ENCODE data around the gene PHC1.
A peak's percentile ranks its signal among the peaks of the same experiment; 100 is the strongest.
"Not testable (repeated sequence)": the region's sequence is repeated elsewhere in the genome, so short reads cannot be mapped to it uniquely, and the experiment has no call there.

The PHC1 gene

DNA sequence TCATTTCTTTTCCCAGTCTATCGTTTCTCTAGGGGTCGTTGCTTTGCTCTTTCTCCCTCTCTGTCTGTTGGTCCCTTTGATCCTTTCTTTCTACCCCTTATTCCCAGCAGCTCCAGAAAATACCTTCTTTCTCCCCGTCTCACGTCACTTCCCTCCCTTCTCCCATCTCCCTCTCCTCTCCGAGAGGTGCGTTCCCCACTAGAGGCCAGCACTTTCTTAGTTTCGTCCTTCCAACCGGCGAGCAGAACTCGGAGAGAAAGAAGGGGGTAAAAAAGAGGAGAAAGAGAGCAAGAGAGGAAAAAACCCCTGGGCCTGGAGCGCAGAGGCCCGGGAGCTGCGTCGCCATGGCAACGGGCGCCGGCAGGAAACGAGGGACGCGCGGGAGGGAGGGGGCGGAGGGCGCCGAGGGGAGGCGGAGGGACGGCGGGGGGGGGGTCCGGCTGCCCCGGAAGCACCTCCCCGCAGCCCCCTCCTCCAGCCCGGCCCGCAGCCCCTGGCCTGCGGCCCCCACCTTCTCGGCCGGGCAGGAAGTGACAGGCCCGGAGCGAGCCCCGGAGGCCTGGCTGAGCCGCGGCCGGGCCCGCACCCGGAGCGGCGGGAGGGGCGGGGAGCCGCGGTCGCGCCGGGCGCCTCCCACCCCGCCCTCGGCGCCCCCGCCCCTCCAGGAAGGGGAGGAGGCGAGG, at the start of gene PHC1:
Gene PHC1 (plus strand): TSS at position 477 of the 683 bp plus-strand sequence. CDS start 3,169 bp downstream, outside the sequence.
- in situ Hi-C loops (cut with HindIII; ENCODE audit: low pct_unique_long_range_greater_than_20kb, low sequenced_read_pairs) = not testable (repeated sequence)
- peak in 1 of 2 experiments; percentile 49 for DNase-seq (ENCODE audit: low read depth in 1 of 2, low spot score in 1 of 2)

DNA sequence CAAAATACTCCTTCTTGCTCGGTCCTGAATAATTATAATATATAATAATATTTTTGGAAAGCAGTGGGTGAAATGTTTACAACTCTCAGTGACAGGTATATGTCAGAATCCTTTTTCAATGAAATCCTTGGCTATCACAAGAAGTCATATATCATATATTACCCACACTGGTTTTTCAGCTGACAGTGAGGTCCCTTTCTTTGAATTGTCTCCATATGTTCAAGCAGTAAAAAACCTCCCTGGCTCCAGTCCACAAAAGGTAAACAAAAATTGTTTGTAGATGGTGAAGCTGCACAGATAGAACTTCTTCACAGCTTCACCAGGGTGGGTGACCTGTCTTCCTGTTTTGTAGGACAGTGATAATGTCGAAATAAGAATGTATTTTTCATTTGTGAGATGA, 47.9 kb upstream of the PHC1 start:
- no peak for TF ChIP-seq JUND (IDR thresholded peaks at IDR 0.05; ENCODE audit: low read depth)
- in situ Hi-C loops (cut with HindIII; ENCODE audit: low pct_unique_long_range_greater_than_20kb, low sequenced_read_pairs) = no loop called here
- no peak for DNase-seq (ENCODE audit: low read depth in 1 of 2, low spot score in 1 of 2)

- TF ChIP-seq JUND (IDR thresholded peaks at IDR 0.05; ENCODE audit: low read depth) = no peak
- DNase-seq (ENCODE audit: low read depth in 1 of 2, low spot score in 1 of 2) = no peak
- in situ Hi-C loops (cut with HindIII; ENCODE audit: low pct_unique_long_range_greater_than_20kb, low sequenced_read_pairs) = no loop called here
Measured at GRCh38 chr12:8867009-8867408, 47.3 kb upstream of the PHC1 start.

DNA sequence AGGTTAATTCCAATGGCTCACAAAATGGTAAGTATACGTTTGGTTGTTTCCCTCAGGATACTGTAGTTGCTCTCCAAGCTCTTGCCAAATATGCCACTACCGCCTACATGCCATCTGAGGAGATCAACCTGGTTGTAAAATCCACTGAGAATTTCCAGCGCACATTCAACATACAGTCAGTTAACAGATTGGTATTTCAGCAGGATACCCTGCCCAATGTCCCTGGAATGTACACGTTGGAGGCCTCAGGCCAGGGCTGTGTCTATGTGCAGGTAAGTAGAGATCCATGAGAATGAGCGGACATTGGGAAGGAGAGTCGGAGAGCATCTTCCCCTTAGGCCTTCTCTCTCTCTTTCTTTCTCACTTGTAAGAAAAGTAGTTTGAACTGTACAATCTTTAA, 46.5 kb upstream of the PHC1 start:
- DNase-seq (ENCODE audit: low read depth in 1 of 2, low spot score in 1 of 2) = no peak

GRCh38 chr12:8870586-8870985, 43.7 kb upstream of the PHC1 start:
- TF ChIP-seq JUND (IDR thresholded peaks at IDR 0.05; ENCODE audit: low read depth) = no peak
- DNase-seq (ENCODE audit: low read depth in 1 of 2, low spot score in 1 of 2) = no peak
- in situ Hi-C loops (cut with HindIII; ENCODE audit: low pct_unique_long_range_greater_than_20kb, low sequenced_read_pairs) = no loop called here

More for the DNA sequence above, 46.5 kb upstream of the PHC1 start:
- no peak for TF ChIP-seq JUND (IDR thresholded peaks at IDR 0.05; ENCODE audit: low read depth)
- in situ Hi-C loops (cut with HindIII; ENCODE audit: low pct_unique_long_range_greater_than_20kb, low sequenced_read_pairs) = no loop called here

DNA sequence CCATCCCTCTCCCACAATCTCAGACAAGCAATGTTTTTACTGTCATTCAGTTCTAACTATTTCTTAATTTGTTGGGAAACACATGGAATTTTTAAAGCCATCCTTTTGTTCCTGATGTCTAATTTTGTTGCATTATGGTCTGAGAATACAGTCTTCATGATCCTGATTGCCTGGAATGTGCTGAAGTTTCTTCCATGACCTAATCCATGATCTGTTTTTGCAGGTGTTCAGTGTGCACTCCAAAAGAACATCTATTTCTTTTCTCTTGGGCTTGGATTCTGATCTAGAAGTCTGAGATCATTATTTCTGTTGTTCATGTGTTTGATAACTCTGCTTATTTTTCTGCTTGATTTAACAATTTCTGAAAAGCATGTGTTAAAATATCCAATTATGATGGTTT, 43.2 kb upstream of the PHC1 start:
- in situ Hi-C loops (cut with HindIII; ENCODE audit: low pct_unique_long_range_greater_than_20kb, low sequenced_read_pairs) = no loop called here
- TF ChIP-seq JUND (IDR thresholded peaks at IDR 0.05; ENCODE audit: low read depth) = no peak
- no peak for DNase-seq (ENCODE audit: low read depth in 1 of 2, low spot score in 1 of 2)

GRCh38 chr12:8876887-8877286, 37.4 kb upstream of the PHC1 start:
- in situ Hi-C loops (cut with HindIII; ENCODE audit: low pct_unique_long_range_greater_than_20kb, low sequenced_read_pairs) = no loop called here
- no peak for TF ChIP-seq JUND (IDR thresholded peaks at IDR 0.05; ENCODE audit: low read depth)
- no peak for DNase-seq (ENCODE audit: low read depth in 1 of 2, low spot score in 1 of 2)

DNA sequence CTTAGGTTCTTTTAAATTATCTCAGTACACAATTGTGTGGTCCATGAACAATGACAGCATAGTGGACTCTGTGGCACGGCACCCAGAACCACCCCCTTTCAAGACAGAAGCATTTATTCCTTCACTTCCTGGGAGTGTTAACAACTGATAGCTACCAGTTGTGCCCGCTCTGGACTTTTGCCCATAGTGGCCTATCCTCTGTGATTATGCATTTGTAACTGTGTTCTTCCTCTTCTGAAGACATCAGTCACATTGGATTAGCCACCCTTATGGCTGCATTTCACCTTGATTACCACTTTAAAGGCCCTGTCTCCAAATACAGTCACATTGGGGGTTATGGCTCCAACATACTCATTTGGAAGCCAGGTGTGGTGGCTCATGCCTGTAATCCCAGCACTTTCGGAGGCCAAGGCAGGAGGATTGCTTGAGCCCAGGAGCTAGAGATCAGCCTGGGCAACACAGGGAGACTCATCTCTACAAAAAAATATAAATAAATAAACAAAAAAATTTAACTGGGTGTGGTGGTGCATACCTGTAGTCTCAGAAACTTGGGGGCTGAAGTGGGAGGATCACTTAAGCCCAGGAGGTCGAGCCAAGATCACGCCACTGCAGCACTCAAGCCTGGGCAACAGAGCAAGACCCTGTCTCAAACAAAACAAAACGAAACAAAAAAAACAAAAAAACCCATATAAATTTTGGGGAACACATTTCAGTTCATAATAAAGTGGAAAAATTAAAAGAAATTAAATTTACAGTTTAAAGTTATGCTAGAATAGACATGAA, 27.6 kb upstream of the PHC1 start:
- in situ Hi-C loops (cut with HindIII; ENCODE audit: low pct_unique_long_range_greater_than_20kb, low sequenced_read_pairs) = no loop called here
- no peak for DNase-seq (ENCODE audit: low read depth in 1 of 2, low spot score in 1 of 2)
- no peak for TF ChIP-seq JUND (IDR thresholded peaks at IDR 0.05; ENCODE audit: low read depth)

DNA sequence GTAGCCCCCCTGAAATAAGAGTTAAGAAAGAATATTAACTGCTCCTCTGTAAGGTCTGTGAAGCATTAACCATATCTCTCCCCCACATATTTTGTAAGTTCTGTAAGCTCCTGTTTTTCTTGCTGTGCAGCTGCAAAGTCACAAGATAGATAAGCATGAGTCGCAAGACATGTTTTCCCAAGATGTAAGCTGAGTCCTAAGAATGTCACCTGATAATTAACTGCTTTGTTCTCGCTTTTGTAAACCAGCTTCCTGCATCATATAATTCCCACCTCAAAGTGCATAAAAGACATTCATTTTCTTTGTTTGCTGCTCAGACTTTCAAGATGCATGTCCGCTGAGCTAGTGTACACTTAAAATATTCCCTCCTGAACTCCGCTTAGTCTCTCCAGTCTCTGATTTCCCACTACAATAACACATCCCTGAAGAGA, 27.0 kb upstream of the PHC1 start:
- no peak for DNase-seq (ENCODE audit: low read depth in 1 of 2, low spot score in 1 of 2)
- TF ChIP-seq JUND (IDR thresholded peaks at IDR 0.05; ENCODE audit: low read depth) = no peak
- in situ Hi-C loops (cut with HindIII; ENCODE audit: low pct_unique_long_range_greater_than_20kb, low sequenced_read_pairs) = no loop called here

- TF ChIP-seq JUND (IDR thresholded peaks at IDR 0.05; ENCODE audit: low read depth) = no peak
- DNase-seq (ENCODE audit: low read depth in 1 of 2, low spot score in 1 of 2) = peak in 1 of 2 experiments; percentile 33
- in situ Hi-C loops (cut with HindIII; ENCODE audit: low pct_unique_long_range_greater_than_20kb, low sequenced_read_pairs) = no loop called here
Measured at GRCh38 chr12:8890313-8891085, 23.8 kb upstream of the PHC1 start.

DNA sequence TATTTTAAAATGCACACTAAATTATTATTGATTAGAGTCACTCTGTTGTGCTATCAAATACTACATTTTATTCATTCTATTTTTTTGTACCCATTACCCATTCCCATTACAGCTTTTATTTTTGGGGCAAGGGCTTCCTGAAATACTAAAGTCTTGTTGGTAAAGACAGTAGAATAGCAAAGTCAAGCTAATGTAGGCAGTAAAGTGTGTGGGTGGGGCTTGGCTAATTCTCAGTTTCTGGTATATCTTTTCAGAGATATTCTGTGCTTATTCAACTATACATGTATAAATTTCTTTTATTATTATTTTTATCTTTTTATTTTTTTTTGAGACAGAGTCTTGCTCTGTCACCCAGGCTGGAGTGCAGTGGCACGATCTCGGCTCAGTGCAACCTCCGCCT, 22.3 kb upstream of the PHC1 start:
- DNase-seq (ENCODE audit: low read depth in 1 of 2, low spot score in 1 of 2) = no peak
- in situ Hi-C loops (cut with HindIII; ENCODE audit: low pct_unique_long_range_greater_than_20kb, low sequenced_read_pairs) = no loop called here
- TF ChIP-seq JUND (IDR thresholded peaks at IDR 0.05; ENCODE audit: low read depth) = no peak

GRCh38 chr12:8894378-8894777, 19.9 kb upstream of the PHC1 start:
- in situ Hi-C loops (cut with HindIII; ENCODE audit: low pct_unique_long_range_greater_than_20kb, low sequenced_read_pairs) = no loop called here
- no peak for TF ChIP-seq JUND (IDR thresholded peaks at IDR 0.05; ENCODE audit: low read depth)
- no peak for DNase-seq (ENCODE audit: low read depth in 1 of 2, low spot score in 1 of 2)

DNA sequence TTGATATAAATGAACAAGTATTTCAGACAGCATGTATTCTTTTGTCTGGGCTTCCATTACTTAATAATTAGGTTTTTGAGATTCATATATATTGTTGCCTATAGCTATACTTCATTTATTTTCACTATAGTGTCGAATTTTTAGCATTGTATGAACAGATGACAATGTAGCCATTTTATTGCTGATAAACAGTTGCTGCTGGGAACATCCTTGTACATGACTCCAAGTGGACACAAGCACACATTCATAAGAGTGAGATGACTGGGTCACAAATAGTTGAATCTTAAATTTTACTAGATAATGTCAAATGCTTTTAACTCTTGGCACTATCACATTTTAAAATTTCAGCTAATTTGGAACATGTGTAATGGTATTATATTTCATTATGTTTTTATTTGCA, 19.3 kb upstream of the PHC1 start:
- DNase-seq (ENCODE audit: low read depth in 1 of 2, low spot score in 1 of 2) = no peak
- TF ChIP-seq JUND (IDR thresholded peaks at IDR 0.05; ENCODE audit: low read depth) = no peak
- in situ Hi-C loops (cut with HindIII; ENCODE audit: low pct_unique_long_range_greater_than_20kb, low sequenced_read_pairs) = no loop called here
